K562 (cell line): ENCODE measurements around the gene DCAF6. TPM values are rescaled to one million over a fixed set of nuclear protein-coding genes. Genes with fewer than 3 reads are reported as not detected.

Experiments used
- BRCA1 ChIP-seq, 2 experiments: fragments of 450-650 bp in 1 of 2; sonication (generic) in 1 of 2; formaldehyde crosslinking in 1 of 2; IDR thresholded peaks; 2 replicates each; pipeline versions ENCODE4 v1.5.0 to v1.6.1; 2017 to 2020; ENCODE audit warnings: mild to moderate bottlenecking in 1 of 2, missing genetic modification reagents in 1 of 2
- CREM ChIP-seq: IDR thresholded peaks from 2 replicates; pipeline ENCODE4 v1.6.1; 2014; ENCODE audit warnings: antibody characterized with exemption, low read depth
- CTBP1 ChIP-seq: fragments of 450-650 bp; IDR thresholded peaks from 2 replicates; pipeline ENCODE4 v1.6.1; 2016; ENCODE audit warnings: borderline replicate concordance
- CTCF ChIP-seq, 3 experiments: IDR thresholded peaks in 2 of 3; conservative IDR thresholded peaks in 1 of 3; 2 replicates each; pipeline ENCODE4 v1.5.1; 2011 to 2012; ENCODE audit warnings: low read length in 3 of 3, mild to moderate bottlenecking in 3 of 3, control low read depth in 2 of 3, improper control_type of control experiment in 1 of 3, inconsistent platforms in 1 of 3, low read depth in 1 of 3, mixed read lengths in 1 of 3, moderate library complexity in 1 of 3; ENCODE audit not compliant: insufficient read depth in 2 of 3
- E2F5 ChIP-seq: sonication (generic); formaldehyde crosslinking; IDR thresholded peaks from 2 replicates; pipeline ENCODE4 v1.8.0; 2022; ENCODE audit warnings: mild to moderate bottlenecking, missing genetic modification reagents
- HES1 ChIP-seq: fragments of 450-650 bp; IDR thresholded peaks from 2 replicates; pipeline ENCODE4 v1.6.1; 2016; ENCODE audit warnings: low read depth, mild to moderate bottlenecking, moderate library complexity
- JUN ChIP-seq, 2 experiments: sonication (generic) in 1 of 2; formaldehyde crosslinking in 1 of 2; IDR thresholded peaks; 2 replicates each; pipeline versions ENCODE4 v1.6.1 to v1.8.0; 2012 to 2022; ENCODE audit warnings: borderline replicate concordance in 2 of 2, mild to moderate bottlenecking in 2 of 2, improper control_type of control experiment in 1 of 2, low read depth in 1 of 2, low read length in 1 of 2, missing genetic modification reagents in 1 of 2
- KDM4B ChIP-seq, 2 experiments: fragments of 450-650 bp in 1 of 2; sonication (generic) in 1 of 2; IDR thresholded peaks; 2 replicates each; pipeline ENCODE4 v1.6.1; 2016 to 2017; ENCODE audit warnings: borderline replicate concordance in 2 of 2, antibody characterized with exemption in 1 of 2, low read depth in 1 of 2, mild to moderate bottlenecking in 1 of 2
- KLF13 ChIP-seq: fragments of 450-650 bp; IDR thresholded peaks from 2 replicates; pipeline ENCODE4 v1.6.1; 2016; ENCODE audit warnings: missing genetic modification characterization, low read depth, mild to moderate bottlenecking, missing compliant biosample characterization, moderate library complexity, borderline replicate concordance
- PKNOX1 ChIP-seq: fragments of 450-650 bp; IDR thresholded peaks from 2 replicates; pipeline ENCODE4 v1.6.1; 2016
- RCOR1 ChIP-seq, 2 experiments: IDR thresholded peaks; 2 replicates each; pipeline ENCODE4 v1.6.1; 2012; ENCODE audit warnings: low read depth in 2 of 2, low read length in 2 of 2, borderline replicate concordance in 1 of 2, improper control_type of control experiment in 1 of 2
- SPI1 ChIP-seq: IDR thresholded peaks from 2 replicates; pipeline ENCODE4 v1.6.1; 2011; ENCODE audit warnings: low read depth, low read length, control low read depth, borderline replicate concordance
- TBL1XR1 ChIP-seq, 2 experiments: IDR thresholded peaks; 2 replicates each; pipeline ENCODE4 v1.6.1; 2012; ENCODE audit warnings: improper control_type of control experiment in 2 of 2, low read length in 2 of 2, mild to moderate bottlenecking in 1 of 2
- TEAD4 ChIP-seq, 2 experiments: sonication (generic) in 1 of 2; formaldehyde crosslinking in 1 of 2; IDR thresholded peaks; 2 replicates each; pipeline versions ENCODE4 v1.6.1 to v1.8.0; 2012 to 2022; ENCODE audit warnings: borderline replicate concordance in 1 of 2, inconsistent platforms in 1 of 2, low read length in 1 of 2, mild to moderate bottlenecking in 1 of 2, missing genetic modification reagents in 1 of 2
- THRB ChIP-seq: fragments of 450-650 bp; formaldehyde crosslinking; conservative IDR thresholded peaks from 2 replicates; pipeline ENCODE4 v1.4.0; 2022; ENCODE audit warnings: mild to moderate bottlenecking, missing genetic modification characterization
- USF1 ChIP-seq: sonication (generic); formaldehyde crosslinking; IDR thresholded peaks from 2 replicates; pipeline ENCODE4 v1.9.0; 2022; ENCODE audit warnings: mild to moderate bottlenecking, missing genetic modification reagents
- XRCC3 ChIP-seq: fragments of 450-650 bp; IDR thresholded peaks from 2 replicates; pipeline ENCODE4 v1.6.1; 2017; ENCODE audit warnings: mild to moderate bottlenecking, moderate library complexity
- ZEB2 ChIP-seq: fragments of 450-650 bp; IDR thresholded peaks from 2 replicates; pipeline ENCODE4 v1.6.1; 2016
- polyA plus RNA-seq, 8 experiments: library from polyadenylated mRNA; depleted of rRNA in 4 of 8; stranded (reverse) in 5 of 8; unstranded in 3 of 8; fragments of >200 nt; fragmentation: Nextera tagmentation in 2 of 8; fragmentation: Illumina TruSeq in 1 of 8; extraction: Ambion mirVana in 2 of 8; extraction: Trizol in 1 of 8; gene quantifications; 2 replicates each; pipeline versions ENCODE4 v1.2.1 to v1.2.3, GENCODE V29; 2011 to 2014; ENCODE audit warnings: inconsistent platforms in 1 of 8, missing spikeins in 1 of 8
- total RNA-seq, 7 experiments: library from RNA; depleted of rRNA in 6 of 7; stranded (reverse); fragments of >200 nt in 6 of 7; fragmentation: Illumina TruSeq in 2 of 7; extraction: Trizol in 2 of 7; gene quantifications; 2 replicates each; pipeline versions ENCODE4 v1.2.1 to v1.2.3, GENCODE V29; 2011 to 2021; ENCODE audit warnings: low replicate concordance in 1 of 7

Gene DCAF6
- total and polyA plus RNA-seq, 9 of the 15 experiments (the other 6 are each of a cell fraction or from before 2014, with no cell fraction given), result 19.1 to 102 (median 46.3) TPM

GRCh38 chr1:168082008-168082876 is 145.8 kb downstream of the DCAF6 start (continued):
- TF ChIP-seq KLF13 (tag) (no peak), USF1 (peak; percentile 21; the same call in 1 of the 2 replicates), SPI1 (no peak), CTCF (IDR thresholded peaks at IDR 0.05 in 2 of 3, conservative IDR thresholded peaks at IDR 0.05 in 1 of 3; ENCODE audit: insufficient read depth in 2 of 3, low read depth in 1 of 3, low read length in 3 of 3) (peak; percentile 90 to 98 (median 96)), ZEB2 (0 out of 2 replicates have a peak, but pooled peaks have one; percentile 31), PKNOX1 (no peak), KDM4B (IDR thresholded peaks at IDR 0.05; ENCODE audit: borderline replicate concordance in 2 of 2, low read depth in 1 of 2) (0 out of 4 replicates have a peak, but pooled peaks of 1 of the 2 experiments have one; percentile 23), XRCC3 (no peak), HES1 (no peak), CREM (0 out of 2 replicates have a peak, but pooled peaks have one; percentile 33), BRCA1 (IDR thresholded peaks at IDR 0.05) (no peak), BRCA1 (CRISPR knock-in tag; IDR thresholded peaks at IDR 0.05) (no peak), TBL1XR1 (IDR thresholded peaks at IDR 0.05; ENCODE audit: low read length in 2 of 2) (no peak), THRB (CRISPR knock-in tag) (0 out of 2 replicates have a peak, but pooled peaks have one; percentile 25), JUN (IDR thresholded peaks at IDR 0.05; ENCODE audit: borderline replicate concordance, low read depth, low read length) (no peak), JUN (CRISPR knock-in tag; IDR thresholded peaks at IDR 0.05; ENCODE audit: borderline replicate concordance) (no peak), RCOR1 (IDR thresholded peaks at IDR 0.05; ENCODE audit: borderline replicate concordance in 1 of 2, low read depth in 2 of 2, low read length in 2 of 2) (peak in 1 of 2 experiments; percentile 61; a peak in 1 of 4 replicates), TEAD4 (IDR thresholded peaks at IDR 0.05; ENCODE audit: low read length) (peak; percentile 34), TEAD4 (CRISPR knock-in tag; IDR thresholded peaks at IDR 0.05; ENCODE audit: borderline replicate concordance) (no peak), E2F5 (CRISPR knock-in tag) (0 out of 2 replicates have a peak, but pooled peaks have one; percentile 44), CTBP1 (peak; percentile 61; the same call in 1 of the 2 replicates)
